GM12872 (cell line): ENCODE results near the gene CDK19.

Source experiments
- TF ChIP-seq, protein P1 (sequence below): IDR thresholded peaks from 3 replicates; pipeline ENCODE4 v1.5.1; 2011; ENCODE audit warnings: low read depth, mild to moderate bottlenecking, low read length, moderate library complexity; ENCODE audit not compliant: insufficient read depth

The CDK19 gene

GRCh38 chr6:110621061-110621460 lies 194.2 kb downstream of the CDK19 start:
- TF ChIP-seq, protein P1, sequence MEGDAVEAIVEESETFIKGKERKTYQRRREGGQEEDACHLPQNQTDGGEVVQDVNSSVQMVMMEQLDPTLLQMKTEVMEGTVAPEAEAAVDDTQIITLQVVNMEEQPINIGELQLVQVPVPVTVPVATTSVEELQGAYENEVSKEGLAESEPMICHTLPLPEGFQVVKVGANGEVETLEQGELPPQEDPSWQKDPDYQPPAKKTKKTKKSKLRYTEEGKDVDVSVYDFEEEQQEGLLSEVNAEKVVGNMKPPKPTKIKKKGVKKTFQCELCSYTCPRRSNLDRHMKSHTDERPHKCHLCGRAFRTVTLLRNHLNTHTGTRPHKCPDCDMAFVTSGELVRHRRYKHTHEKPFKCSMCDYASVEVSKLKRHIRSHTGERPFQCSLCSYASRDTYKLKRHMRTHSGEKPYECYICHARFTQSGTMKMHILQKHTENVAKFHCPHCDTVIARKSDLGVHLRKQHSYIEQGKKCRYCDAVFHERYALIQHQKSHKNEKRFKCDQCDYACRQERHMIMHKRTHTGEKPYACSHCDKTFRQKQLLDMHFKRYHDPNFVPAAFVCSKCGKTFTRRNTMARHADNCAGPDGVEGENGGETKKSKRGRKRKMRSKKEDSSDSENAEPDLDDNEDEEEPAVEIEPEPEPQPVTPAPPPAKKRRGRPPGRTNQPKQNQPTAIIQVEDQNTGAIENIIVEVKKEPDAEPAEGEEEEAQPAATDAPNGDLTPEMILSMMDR = no peak

GRCh38 chr6:110620065-110620464 lies 195.2 kb downstream of the CDK19 start:
- TF ChIP-seq, protein P1 = no peak

DNA sequence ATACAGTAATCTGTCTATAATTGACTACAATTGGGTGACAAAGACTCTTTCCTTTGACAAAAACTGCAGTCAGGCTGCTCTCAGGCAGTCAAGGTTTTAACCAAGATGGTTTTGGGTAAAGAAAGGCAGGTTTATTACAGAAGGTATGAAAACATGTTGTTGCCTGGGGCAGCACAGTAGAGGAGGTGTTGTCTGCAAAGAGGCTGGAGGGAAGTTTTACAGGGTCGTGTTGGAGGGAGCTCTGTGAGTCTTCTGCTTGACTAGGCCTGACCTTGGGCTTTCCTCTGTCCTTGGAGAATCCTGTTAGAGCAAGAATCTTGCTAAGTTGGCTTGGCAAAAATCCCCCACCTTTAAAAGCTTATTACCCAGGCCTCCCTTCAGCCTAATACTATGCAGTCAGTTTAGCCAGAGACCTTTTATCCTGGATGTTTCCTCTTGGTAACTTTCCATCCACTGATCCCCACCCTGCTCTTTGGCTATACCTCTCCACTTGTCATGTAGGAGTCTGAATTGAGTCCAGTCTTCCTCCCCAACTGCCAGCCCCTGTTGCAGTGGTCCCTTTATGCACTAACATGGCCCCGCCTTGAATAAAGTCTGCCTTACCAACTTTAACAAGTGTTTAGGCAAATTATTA lies 195.9 kb downstream of the CDK19 start:
- TF ChIP-seq, protein P1 = no peak

DNA sequence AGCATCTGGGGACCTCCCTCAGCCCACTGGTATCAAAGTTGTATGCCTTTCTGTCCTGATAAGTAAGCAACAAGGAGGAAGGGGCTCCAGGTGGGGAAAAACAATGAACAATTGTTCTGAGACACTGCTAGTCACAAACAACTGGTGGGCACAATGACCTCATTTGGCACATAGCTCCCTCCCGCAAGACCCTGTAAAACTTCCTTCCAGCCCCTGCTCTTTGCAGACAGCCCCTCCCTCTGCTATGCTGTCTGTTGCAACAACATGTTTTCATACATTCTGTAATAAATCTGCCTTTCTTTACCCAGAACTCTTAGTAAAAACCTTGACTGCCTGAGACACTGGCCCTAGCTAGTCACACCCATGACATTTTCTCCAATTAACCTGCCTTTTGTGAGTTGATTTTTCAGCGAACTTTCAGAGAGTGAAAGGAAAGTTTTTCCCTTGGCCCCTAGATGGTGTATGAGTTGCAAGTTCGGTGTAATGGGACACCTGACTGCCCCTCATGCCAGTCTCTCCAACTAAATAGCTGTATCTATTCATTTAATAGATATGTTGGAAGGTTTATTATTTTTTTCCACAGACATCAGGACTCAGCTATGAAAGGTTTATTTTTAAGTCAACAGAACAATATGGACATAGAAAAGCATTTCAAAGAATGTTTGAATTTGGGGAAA lies 196.5 kb downstream of the CDK19 start:
- TF ChIP-seq, protein P1 = peak; percentile 30; the same call in 1 of the 3 replicates

GRCh38 chr6:110617057-110617456 lies 198.2 kb downstream of the CDK19 start:
- TF ChIP-seq, protein P1 = no peak

GRCh38 chr6:110615722-110616121 lies 199.5 kb downstream of the CDK19 start:
- TF ChIP-seq, protein P1 = no peak

- TF ChIP-seq, protein P1 = no peak
These were observed 200.7 kb downstream of the CDK19 start for GRCh38 chr6:110614586-110614985.
